Progenitor cell of endocrine pancreas (in vitro differentiated cells): Measurements from ENCODE around the gene AKR1C3. TPM values are rescaled to one million over a fixed set of nuclear protein-coding genes. Genes with fewer than 3 reads are reported as not detected.
A peak's percentile ranks its signal among the peaks of the same experiment; 100 is the strongest.

Source experiments
- DNase-seq: peaks from one replicate; pipeline ENCODE4 v3.0.0; 2021; ENCODE audit warnings: low spot score; ENCODE audit not compliant: unreplicated experiment
- H3K27ac Mint-ChIP-seq: 2 replicates; pipeline ENCODE4 v1.8.0; 2021; ENCODE audit warnings: mild to moderate bottlenecking, moderate library complexity, mixed read lengths
- H3K27me3 Mint-ChIP-seq: 2 replicates; pipeline ENCODE4 v1.8.0; 2021; ENCODE audit warnings: mixed read lengths
- H3K36me3 Mint-ChIP-seq: 2 replicates; pipeline ENCODE4 v1.8.0; 2022; ENCODE audit warnings: mixed read lengths; ENCODE audit not compliant: insufficient read depth
- H3K4me1 Mint-ChIP-seq: 2 replicates; pipeline ENCODE4 v1.8.0; 2021; ENCODE audit warnings: low read depth, mixed read lengths
- H3K4me3 Mint-ChIP-seq: 2 replicates; pipeline ENCODE4 v1.8.0; 2021; ENCODE audit warnings: low read depth, mild to moderate bottlenecking, moderate library complexity, mixed read lengths
- H3K9me3 Mint-ChIP-seq: 2 replicates; pipeline ENCODE4 v1.8.0; 2021; ENCODE audit warnings: low read depth, mixed read lengths
- total RNA-seq: library from RNA; stranded (reverse); gene quantifications from 2 replicates; pipeline ENCODE4 v1.2.1, GENCODE V29; 2021
- TF ChIP-seq, protein P1 (sequence below): fragments of 200-600 bp; sonication (generic); IDR thresholded peaks from one replicate; pipeline ENCODE4 v1.5.0; 2021; ENCODE audit warnings: antibody characterized with exemption, mild to moderate bottlenecking; ENCODE audit not compliant: unreplicated experiment

Gene AKR1C3
- total RNA-seq, 1 donor from 2014 or later, result 4.6 TPM

DNA sequence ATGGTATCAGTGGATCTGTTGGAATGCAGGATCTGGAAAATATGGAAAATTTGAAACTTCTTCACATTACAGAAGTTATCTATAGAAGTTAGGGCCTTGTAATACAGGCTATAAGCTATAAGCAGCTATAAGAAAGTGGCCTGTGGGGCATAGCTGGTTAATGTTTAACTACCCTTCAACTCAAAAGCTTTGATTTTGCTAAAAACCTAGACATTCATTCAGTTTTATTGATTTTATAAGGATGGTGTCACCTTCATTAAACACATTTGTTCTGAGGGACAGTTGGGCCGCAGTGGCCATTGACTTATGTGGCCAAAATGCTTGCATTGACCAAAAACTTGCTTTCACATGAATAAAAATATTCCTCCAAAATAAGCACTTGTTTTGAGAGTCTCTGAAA lies 13.1 kb upstream of the AKR1C3 start:
- Mint-ChIP-seq H3K4me1 (peaks cover 20% of the 10 kb centered on the region), H3K27ac (no peak overlapping the region), H3K36me3 (peaks cover 2% of the 10 kb centered on the region), H3K9me3 (peaks cover 9% of the 10 kb centered on the region), H3K27me3 (no peaks in the 10 kb centered on the region), H3K4me3 (no peak overlapping the region)
- TF ChIP-seq, protein P1, sequence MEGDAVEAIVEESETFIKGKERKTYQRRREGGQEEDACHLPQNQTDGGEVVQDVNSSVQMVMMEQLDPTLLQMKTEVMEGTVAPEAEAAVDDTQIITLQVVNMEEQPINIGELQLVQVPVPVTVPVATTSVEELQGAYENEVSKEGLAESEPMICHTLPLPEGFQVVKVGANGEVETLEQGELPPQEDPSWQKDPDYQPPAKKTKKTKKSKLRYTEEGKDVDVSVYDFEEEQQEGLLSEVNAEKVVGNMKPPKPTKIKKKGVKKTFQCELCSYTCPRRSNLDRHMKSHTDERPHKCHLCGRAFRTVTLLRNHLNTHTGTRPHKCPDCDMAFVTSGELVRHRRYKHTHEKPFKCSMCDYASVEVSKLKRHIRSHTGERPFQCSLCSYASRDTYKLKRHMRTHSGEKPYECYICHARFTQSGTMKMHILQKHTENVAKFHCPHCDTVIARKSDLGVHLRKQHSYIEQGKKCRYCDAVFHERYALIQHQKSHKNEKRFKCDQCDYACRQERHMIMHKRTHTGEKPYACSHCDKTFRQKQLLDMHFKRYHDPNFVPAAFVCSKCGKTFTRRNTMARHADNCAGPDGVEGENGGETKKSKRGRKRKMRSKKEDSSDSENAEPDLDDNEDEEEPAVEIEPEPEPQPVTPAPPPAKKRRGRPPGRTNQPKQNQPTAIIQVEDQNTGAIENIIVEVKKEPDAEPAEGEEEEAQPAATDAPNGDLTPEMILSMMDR, result no peak
- no peak for DNase-seq

DNA sequence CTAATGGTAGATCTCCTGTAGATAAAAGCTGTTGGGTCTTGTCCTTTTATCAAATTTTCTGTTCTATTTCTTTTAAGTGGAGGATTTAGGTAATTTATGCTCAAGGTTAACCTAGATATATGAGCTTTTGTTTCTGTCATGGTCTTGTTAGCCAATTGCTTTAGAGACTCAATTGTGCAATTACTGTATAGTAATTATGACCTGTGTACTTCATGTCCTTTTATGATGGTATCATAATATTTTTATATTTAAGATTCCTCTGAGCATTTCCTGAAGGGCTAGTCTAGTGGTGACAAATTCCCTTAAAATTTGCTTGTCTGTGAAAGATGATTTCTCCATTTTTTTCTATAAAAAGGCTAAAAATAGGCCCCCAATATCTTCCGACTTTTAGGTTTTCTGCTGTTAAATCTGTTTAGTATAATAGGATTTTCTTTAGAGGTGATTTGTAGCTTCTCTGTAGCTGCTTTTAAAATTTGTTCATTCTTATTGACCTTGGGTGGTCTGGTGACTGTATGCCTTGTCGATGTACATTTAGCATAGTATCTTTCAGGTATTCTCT lies 5.4 kb upstream of the AKR1C3 start:
- no peak for DNase-seq
- Mint-ChIP-seq H3K27ac (no peak overlapping the region), H3K27me3 (no peaks in the 10 kb centered on the region), H3K9me3 (peaks cover 28% of the 10 kb centered on the region), H3K4me1 (no peaks in the 10 kb centered on the region), H3K36me3 (peaks cover 2% of the 10 kb centered on the region), H3K4me3 (no peak overlapping the region)
- TF ChIP-seq, protein P1, result no peak

DNA sequence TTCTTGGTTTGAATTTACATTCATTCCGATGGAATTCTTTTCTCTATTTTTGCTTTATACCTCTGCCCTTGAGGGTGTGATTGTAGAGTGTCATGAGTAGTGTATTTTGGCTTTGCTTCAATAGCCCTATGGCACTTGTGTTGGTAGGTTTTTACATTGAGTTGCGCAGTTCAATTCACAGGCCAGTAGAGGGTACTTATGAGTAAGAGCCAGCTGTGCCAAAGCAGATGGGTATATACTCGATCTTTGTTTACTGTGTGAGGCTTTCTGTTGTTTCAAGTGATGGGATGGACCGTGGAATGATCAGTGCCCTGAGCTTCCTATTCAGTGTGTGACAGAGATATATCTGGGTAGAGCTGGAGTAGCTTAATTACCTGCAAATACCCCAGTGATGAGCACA lies 4.3 kb upstream of the AKR1C3 start:
- Mint-ChIP-seq H3K27me3 (no peaks in the 10 kb centered on the region), H3K36me3 (peaks cover 2% of the 10 kb centered on the region), H3K4me1 (no peaks in the 10 kb centered on the region), H3K4me3 (no peak overlapping the region), H3K9me3 (peaks cover 28% of the 10 kb centered on the region), H3K27ac (no peak overlapping the region)
- DNase-seq, result no peak
- TF ChIP-seq, protein P1, result peak; percentile 49

DNA sequence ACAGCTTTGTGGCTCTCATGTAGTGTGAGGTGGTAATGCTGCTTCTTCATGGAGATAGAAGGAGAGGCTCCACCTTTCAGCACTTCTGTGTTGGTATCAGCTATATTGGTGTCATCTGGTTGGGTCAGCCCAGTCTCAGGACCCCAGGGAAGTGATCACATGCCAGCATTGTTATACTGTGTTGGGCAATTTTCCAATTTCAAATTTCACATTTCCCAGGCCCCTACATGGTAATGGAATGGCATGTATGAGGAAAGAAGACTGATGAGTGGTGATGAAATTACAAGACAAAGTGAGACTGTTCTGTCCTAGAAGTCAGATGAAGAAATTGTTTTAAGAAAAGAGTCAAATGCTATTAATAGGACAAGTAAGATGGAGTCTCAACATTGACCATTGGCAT lies 3.7 kb upstream of the AKR1C3 start:
- Mint-ChIP-seq H3K4me1 (no peaks in the 10 kb centered on the region), H3K36me3 (peaks cover 2% of the 10 kb centered on the region), H3K27me3 (no peaks in the 10 kb centered on the region), H3K27ac (no peak overlapping the region), H3K4me3 (no peak overlapping the region), H3K9me3 (peaks cover 27% of the 10 kb centered on the region)
- TF ChIP-seq, protein P1, result no peak
- no peak for DNase-seq

GRCh38 chr10:5091196-5091595 lies 3.0 kb upstream of the AKR1C3 start:
- Mint-ChIP-seq H3K4me3 (no peak overlapping the region), H3K4me1 (no peaks in the 10 kb centered on the region), H3K9me3 (peaks cover 21% of the 10 kb centered on the region), H3K27me3 (no peaks in the 10 kb centered on the region), H3K27ac (no peak overlapping the region), H3K36me3 (no peaks in the 10 kb centered on the region)
- DNase-seq, result no peak
- TF ChIP-seq, protein P1, result no peak
